ENCODE measurements around the gene GBGT1.
"Not testable (repeated sequence)": the region's sequence is repeated elsewhere in the genome, so short reads cannot be mapped to it uniquely, and the experiment has no call there.

Gene GBGT1

DNA sequence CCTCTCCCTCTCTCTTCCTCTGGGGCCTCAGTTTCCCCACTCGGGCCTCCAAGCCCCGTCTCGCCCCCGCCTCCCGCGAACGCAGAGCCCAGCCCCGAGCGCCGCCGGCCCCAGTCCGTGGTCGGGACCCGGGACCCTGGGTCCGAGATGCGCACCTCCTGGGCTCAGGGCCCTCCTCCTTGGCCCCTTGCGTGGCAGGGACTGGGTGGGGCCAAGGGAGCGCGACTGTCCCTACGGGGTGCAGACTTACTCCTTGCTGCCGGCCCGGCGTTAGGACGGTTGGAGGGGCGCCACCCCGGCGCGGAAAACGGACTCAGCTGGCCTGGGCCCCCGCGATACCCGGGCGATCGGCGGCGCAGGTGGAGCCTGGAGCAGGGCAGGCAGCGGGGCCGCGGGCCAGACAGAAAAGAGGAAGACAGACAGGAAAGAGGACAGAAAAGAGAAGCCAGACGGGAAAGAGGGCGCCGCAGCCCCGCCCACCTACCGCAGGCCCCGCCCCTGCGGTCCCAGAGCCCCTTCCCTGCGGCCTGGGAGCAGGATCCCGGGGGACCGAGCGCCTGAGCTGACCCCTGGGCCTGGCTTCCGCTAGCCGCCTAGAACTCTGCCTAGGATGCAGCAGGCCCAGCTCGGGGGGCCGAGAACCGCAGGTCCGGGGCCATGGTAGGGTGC lies at the start of gene GBGT1:
TSS of gene GBGT1 (minus strand) at position 411 of the 669 bp plus-strand sequence. CDS start 1,502 bp downstream, outside the sequence.
- H3K9me3 ChIP-seq (ENCODE audit: control insufficient read depth, low read depth, low read length) = no peaks in the 10 kb centered on the region
- H3K4me3 ChIP-seq (ENCODE audit: low read length) = peak within 1 kb of the TSS; percentile 68
- no peaks in the 10 kb centered on the region for H3K4me1 ChIP-seq (ENCODE audit: control insufficient read depth, low read depth, low read length)
- H3K36me3 ChIP-seq (ENCODE audit: control insufficient read depth, low read depth, low read length) = no peaks in the 10 kb centered on the region
- no peak within 1 kb of the TSS for H3K27ac ChIP-seq (ENCODE audit: low read length)
- peak within 1 kb of the TSS; percentile 12 for H3K9ac ChIP-seq (ENCODE audit: low read length)
- peaks cover 20% of the 10 kb centered on the region for H3K27me3 ChIP-seq (ENCODE audit: control insufficient read depth, insufficient read depth, low read length)

DNA sequence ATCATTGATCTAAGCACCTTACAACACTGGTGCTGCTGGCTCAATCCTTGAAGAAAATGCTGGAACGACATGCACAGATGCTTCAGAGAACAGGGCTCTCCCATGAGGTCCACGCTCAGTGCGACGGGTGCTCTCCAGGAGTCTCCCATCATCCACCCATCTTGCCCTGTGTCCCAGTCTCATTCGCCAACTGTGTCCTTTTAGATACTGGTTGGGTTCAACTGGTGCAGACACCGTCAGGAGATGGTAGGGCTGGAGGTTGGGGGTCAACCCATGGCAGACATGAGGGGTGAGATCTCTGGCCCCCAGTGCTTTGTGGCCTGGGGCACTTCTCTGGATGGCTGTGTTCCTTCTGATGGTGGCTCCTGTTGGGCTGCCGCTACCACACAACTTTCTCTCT lies 46.9 kb upstream of the GBGT1 start:
- Histone ChIP-seq H3K27ac (ENCODE audit: low read length) (no peak overlapping the region), H3K27me3 (ENCODE audit: control insufficient read depth, insufficient read depth, low read length) (peaks cover 23% of the 10 kb centered on the region)

DNA sequence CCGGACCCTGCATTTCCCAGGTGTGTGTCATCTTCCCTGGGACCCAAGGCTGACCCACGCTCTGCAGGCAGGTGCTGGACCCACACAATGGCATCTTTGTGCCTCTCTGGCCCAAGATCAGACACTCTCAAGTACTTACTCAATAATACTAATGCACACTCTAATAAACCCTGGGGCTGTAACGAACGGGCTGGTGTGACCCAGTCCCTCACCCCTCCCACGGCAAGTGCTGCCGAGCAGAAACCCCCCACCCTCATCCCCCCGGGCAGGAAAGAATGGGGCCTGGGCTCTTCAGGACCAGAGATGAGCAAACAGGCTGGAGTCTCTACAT lies 46.5 kb upstream of the GBGT1 start:
- Histone ChIP-seq H3K9ac (ENCODE audit: low read length) (no peak overlapping the region), H3K9me3 (ENCODE audit: control insufficient read depth, low read depth, low read length) (no peaks in the 10 kb centered on the region), H3K27me3 (ENCODE audit: control insufficient read depth, insufficient read depth, low read length) (peaks cover 23% of the 10 kb centered on the region), H3K36me3 (ENCODE audit: control insufficient read depth, low read depth, low read length) (no peaks in the 10 kb centered on the region), H3K4me1 (ENCODE audit: control insufficient read depth, low read depth, low read length) (no peaks in the 10 kb centered on the region), H3K4me3 (ENCODE audit: low read length) (no peak overlapping the region), H3K27ac (ENCODE audit: low read length) (no peak overlapping the region)

More for the DNA sequence above, 46.9 kb upstream of the GBGT1 start:
- no peaks in the 10 kb centered on the region for H3K9me3 ChIP-seq (ENCODE audit: control insufficient read depth, low read depth, low read length)
- H3K4me1 ChIP-seq (ENCODE audit: control insufficient read depth, low read depth, low read length) = no peaks in the 10 kb centered on the region
- H3K36me3 ChIP-seq (ENCODE audit: control insufficient read depth, low read depth, low read length) = no peaks in the 10 kb centered on the region
- H3K9ac ChIP-seq (ENCODE audit: low read length) = no peak overlapping the region
- H3K4me3 ChIP-seq (ENCODE audit: low read length) = no peak overlapping the region

DNA sequence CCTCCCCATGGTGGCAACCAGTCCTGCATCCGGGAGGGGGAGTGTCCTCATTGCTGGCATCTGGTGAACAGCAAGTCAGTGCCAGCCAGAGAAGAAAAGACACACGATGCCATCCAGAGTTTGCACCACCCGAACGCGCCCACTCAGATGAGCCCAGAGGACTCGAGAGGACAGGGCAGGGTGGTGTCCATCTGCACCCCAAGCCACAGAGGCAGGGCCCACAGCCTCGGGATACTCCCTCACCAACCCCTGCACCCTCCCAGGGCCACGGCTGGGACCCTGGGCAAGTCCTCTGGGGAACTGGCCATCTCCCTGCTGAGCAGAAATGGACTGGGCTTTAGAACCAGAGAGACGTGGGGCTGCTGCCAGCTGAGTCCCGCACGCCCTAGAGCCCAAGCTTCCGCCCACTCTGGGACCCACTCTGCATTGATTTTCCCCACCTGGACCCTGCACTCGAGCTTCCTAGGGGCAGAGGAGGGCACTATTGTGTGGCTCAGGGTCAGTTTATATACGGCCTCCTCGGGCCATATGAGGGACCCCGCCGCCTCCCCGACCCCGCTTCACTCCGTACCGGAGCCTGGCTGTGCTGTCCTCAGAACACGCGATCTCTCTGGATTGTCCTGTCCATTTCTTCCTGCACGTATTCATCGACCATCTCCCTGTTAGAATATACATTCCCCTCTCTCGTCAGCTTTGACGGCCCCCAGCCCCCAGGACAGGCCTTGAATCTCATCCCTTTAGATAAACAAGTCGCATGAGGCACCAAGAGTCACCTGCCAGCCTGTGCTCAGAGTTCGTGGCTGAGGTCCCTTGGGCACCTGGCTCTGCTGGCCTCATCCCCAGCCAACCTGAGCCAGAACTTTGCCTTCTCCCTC lies 45.9 kb upstream of the GBGT1 start:
- not testable (repeated sequence) for H3K9ac ChIP-seq (ENCODE audit: low read length); H3K4me3 ChIP-seq (ENCODE audit: low read length); H3K4me1 ChIP-seq (ENCODE audit: control insufficient read depth, low read depth, low read length); H3K9me3 ChIP-seq (ENCODE audit: control insufficient read depth, low read depth, low read length); H3K27ac ChIP-seq (ENCODE audit: low read length); H3K36me3 ChIP-seq (ENCODE audit: control insufficient read depth, low read depth, low read length)
- peaks cover 23% of the 10 kb centered on the region for H3K27me3 ChIP-seq (ENCODE audit: control insufficient read depth, insufficient read depth, low read length)

DNA sequence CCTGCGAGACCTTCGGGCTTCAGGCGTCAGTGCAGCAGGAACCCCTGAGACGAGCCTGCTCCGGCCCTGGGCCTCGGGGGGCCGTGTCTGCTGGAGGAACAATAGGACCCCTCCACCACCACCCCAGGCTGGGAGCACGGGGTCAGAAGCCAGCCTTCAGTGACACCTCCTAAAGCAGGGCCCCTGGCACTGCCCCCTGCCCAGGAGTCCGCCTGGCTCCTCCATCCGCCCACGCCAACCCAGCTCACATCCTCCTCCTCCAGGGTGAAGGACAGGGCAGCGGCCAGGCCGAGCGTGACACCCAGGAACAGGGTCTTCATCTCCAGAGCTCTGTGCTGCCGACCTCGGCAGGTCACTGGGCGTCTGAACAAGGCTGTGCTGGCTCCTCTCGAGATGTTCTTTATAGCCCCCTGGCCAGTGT lies 45.2 kb upstream of the GBGT1 start, which contains the start of gene OBP2B:
TSS of gene OBP2B (minus strand) at position 371 of the 421 bp plus-strand sequence. CDS start at position 320, 51 bp downstream.
- H3K9me3 ChIP-seq (ENCODE audit: control insufficient read depth, low read depth, low read length); H3K4me3 ChIP-seq (ENCODE audit: low read length); H3K9ac ChIP-seq (ENCODE audit: low read length); H3K36me3 ChIP-seq (ENCODE audit: control insufficient read depth, low read depth, low read length); H3K4me1 ChIP-seq (ENCODE audit: control insufficient read depth, low read depth, low read length); H3K27ac ChIP-seq (ENCODE audit: low read length): not testable (repeated sequence)
- peaks cover 23% of the 10 kb centered on the region for H3K27me3 ChIP-seq (ENCODE audit: control insufficient read depth, insufficient read depth, low read length)

DNA sequence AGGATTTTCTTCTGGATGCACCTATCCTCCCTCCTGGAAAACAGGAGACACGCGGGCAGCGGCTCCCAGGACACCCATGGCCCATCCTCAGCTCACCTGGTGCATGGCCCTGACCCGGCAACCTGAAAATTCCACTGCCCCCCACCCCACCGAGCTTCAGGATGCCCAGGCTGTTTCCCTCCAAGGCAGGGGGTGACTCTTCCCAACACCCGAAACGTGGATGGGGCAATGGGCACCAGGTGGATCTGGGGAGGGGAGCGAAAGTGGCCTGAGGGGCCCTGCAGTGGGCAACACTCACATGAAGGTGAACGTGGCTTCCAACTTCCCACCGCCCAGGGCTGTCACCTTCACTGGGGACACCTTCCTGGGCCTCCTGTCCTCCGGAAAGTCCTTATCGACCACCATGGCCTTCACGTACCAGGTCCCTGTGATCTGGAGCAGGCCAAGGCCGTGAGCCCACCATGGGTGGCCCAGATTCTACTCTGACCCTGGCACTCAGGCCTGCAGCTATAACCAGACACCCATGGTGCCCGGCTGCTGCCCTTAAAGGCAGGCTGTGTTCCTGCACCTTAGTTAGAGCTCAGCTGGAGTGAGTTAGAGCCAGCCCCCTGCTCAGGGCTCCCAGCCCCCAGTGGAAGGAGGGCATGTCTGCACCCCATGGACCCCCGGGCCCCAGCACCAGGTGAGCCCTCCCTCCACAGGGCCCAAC lies 44.6 kb upstream of the GBGT1 start:
- H3K4me3 ChIP-seq (ENCODE audit: low read length); H3K9me3 ChIP-seq (ENCODE audit: control insufficient read depth, low read depth, low read length); H3K36me3 ChIP-seq (ENCODE audit: control insufficient read depth, low read depth, low read length); H3K4me1 ChIP-seq (ENCODE audit: control insufficient read depth, low read depth, low read length); H3K9ac ChIP-seq (ENCODE audit: low read length); H3K27ac ChIP-seq (ENCODE audit: low read length): not testable (repeated sequence)
- peaks cover 23% of the 10 kb centered on the region for H3K27me3 ChIP-seq (ENCODE audit: control insufficient read depth, insufficient read depth, low read length)

DNA sequence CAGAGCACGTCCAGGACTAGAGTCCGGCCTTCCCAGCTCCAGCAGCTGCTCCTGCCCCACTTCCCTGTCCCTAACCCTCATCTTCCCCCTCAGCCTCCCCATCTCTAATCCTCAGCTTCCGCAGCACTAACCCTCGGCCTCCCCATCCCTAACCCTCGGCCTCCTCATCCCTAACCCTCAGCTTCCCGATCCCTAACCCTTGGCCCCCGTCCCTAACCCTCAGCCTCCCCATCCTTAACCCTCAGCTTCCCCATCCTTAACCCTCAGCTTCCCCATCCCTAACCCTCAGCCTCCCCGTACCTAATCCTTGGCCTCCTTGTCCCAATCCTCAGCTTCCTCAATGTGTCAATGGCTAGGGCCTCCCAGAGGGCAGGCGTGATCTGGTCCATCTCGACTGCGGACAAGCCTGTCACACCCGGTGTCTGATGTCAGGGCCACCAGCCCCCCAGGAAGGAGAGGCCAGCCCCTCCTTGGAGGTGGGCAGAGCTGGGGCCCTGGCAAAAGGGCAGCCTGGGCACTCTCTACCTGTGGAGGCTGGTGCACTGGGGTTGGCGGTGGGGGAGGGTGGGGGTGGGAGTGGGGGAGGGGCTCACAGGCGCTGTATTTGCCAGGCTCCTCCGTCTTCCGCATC lies 43.9 kb upstream of the GBGT1 start:
- H3K4me1 ChIP-seq (ENCODE audit: control insufficient read depth, low read depth, low read length) = no peaks in the 10 kb centered on the region
- H3K9me3 ChIP-seq (ENCODE audit: control insufficient read depth, low read depth, low read length) = no peaks in the 10 kb centered on the region
- peaks cover 27% of the 10 kb centered on the region for H3K27me3 ChIP-seq (ENCODE audit: control insufficient read depth, insufficient read depth, low read length)
- H3K27ac ChIP-seq (ENCODE audit: low read length) = no peak overlapping the region
- no peaks in the 10 kb centered on the region for H3K36me3 ChIP-seq (ENCODE audit: control insufficient read depth, low read depth, low read length)
- H3K9ac ChIP-seq (ENCODE audit: low read length) = no peak overlapping the region
- H3K4me3 ChIP-seq (ENCODE audit: low read length) = no peak overlapping the region

DNA sequence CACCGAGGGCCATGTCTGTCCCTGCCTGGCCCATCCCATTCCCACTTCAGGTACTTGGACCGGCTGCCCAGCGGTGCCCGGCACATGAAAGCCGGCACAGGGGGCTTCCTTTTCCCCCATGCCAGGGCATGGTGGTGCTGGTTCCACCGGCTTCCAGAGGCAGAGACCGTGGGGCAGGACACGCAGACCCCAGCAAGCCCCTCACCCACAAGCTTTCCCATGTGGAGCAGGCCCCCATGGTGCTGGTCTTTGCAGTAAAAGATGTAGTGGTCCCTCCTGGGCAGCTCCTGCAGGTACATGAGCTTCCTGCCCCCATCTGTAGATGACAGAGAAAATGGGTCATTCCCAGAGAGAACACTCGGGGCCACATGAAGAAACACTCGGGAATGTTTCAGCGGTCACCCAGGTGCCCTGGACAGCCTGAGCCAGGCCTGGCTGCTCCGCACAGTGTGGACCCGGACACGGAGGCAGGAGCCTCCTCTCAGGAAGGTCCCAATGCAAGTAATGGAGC lies 43.4 kb upstream of the GBGT1 start:
- Histone ChIP-seq H3K27ac (ENCODE audit: low read length) (no peak overlapping the region), H3K9ac (ENCODE audit: low read length) (no peak overlapping the region), H3K4me1 (ENCODE audit: control insufficient read depth, low read depth, low read length) (no peaks in the 10 kb centered on the region), H3K36me3 (ENCODE audit: control insufficient read depth, low read depth, low read length) (no peaks in the 10 kb centered on the region), H3K27me3 (ENCODE audit: control insufficient read depth, insufficient read depth, low read length) (peaks cover 30% of the 10 kb centered on the region), H3K4me3 (ENCODE audit: low read length) (no peak overlapping the region), H3K9me3 (ENCODE audit: control insufficient read depth, low read depth, low read length) (no peaks in the 10 kb centered on the region)

DNA sequence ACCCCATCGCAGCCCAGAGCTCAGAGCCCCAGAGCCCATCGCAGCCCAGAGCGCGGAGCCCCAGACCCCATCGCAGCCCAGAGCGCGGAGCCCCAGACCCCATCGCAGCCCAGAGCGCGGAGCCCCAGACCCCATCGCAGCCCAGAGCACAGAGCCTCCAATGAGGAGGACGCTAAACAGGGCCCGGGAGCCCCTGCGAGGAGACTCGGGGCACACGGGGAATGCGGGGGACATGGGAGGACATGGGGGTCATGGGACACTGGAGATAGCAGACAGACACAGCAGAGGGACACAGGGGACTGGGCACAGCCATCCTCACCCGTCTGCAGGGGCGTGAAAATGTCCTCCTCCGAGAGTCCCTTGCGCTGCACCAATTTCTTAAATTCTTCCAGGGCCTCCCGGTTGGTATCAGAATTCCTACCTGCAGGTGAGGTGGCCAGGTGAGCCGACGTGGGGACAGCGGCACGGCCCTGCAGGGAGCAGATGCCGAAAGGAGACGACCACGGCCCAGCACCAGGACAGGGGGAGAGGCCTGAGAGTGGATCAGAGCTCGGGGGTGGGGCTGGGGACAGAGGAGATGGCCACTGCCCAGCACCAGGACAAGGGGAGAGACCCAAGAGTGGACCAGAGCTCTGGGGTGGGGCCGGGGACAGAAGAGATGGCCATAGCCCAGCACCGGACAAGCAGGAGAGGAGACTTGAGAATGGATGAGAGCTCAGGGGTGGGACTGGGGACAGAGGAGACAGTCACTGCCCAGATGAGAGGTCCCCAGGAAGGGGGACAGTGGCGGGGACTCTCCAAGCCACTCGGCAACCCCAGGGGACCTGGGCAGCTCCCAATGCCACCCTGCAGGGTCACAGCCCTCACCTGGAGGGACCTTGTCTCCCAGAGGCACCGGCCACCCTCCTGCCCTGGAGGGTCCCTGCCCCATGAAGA lies 42.5 kb upstream of the GBGT1 start:
- Histone ChIP-seq H3K36me3 (ENCODE audit: control insufficient read depth, low read depth, low read length) (no peaks in the 10 kb centered on the region), H3K4me1 (ENCODE audit: control insufficient read depth, low read depth, low read length) (no peaks in the 10 kb centered on the region), H3K4me3 (ENCODE audit: low read length) (no peak overlapping the region), H3K27ac (ENCODE audit: low read length) (no peak overlapping the region), H3K27me3 (ENCODE audit: control insufficient read depth, insufficient read depth, low read length) (peaks cover 29% of the 10 kb centered on the region), H3K9me3 (ENCODE audit: control insufficient read depth, low read depth, low read length) (no peaks in the 10 kb centered on the region), H3K9ac (ENCODE audit: low read length) (no peak overlapping the region)

DNA sequence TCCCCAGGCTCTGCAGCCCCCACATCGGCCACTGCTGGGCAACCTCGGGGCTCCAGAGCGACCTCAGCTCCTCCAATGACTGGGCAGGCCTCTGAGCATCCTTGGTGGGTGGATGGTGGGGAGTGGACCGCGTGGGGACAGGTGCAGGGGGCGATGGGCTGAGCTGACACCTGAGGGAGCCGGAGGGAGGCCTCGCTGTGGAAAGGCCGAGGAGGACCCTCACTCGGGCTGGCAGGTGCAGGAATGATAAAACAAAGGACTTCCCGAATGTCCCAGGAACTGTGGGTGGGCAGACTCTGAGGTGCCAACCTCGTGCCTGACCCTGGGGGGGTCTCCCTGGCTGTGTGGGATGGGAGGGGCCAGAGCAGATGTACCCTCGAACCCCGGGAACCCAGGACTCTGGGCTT lies 41.8 kb upstream of the GBGT1 start:
- H3K4me3 ChIP-seq (ENCODE audit: low read length); H3K36me3 ChIP-seq (ENCODE audit: control insufficient read depth, low read depth, low read length); H3K9me3 ChIP-seq (ENCODE audit: control insufficient read depth, low read depth, low read length); H3K9ac ChIP-seq (ENCODE audit: low read length); H3K27ac ChIP-seq (ENCODE audit: low read length); H3K4me1 ChIP-seq (ENCODE audit: control insufficient read depth, low read depth, low read length): not testable (repeated sequence)
- H3K27me3 ChIP-seq (ENCODE audit: control insufficient read depth, insufficient read depth, low read length) = peaks cover 27% of the 10 kb centered on the region
